Thyroid gland (tissue), 4 donors: ENCODE measurements around the gene STIM1. TPM values are rescaled to one million over a fixed set of nuclear protein-coding genes. Genes with fewer than 3 reads are reported as not detected.

Experiments
- DNase-seq, 2 donors: peaks; one replicate each; pipeline ENCODE4 v3.0.0-alpha.2; 2019
- H3K27ac ChIP-seq, 3 donors: fragments of 200-600 bp; sonication (generic); 1 replicate in 2 of 3; 2 replicates in 1 of 3; pipeline ENCODE4 v1.5.1; 2016 to 2019; ENCODE audit warnings: mild to moderate bottlenecking in 1 of 3, moderate library complexity in 1 of 3
- H3K27me3 ChIP-seq: fragments of 200-600 bp; sonication (generic); one replicate; pipeline ENCODE4 v1.5.1; 2019
- H3K36me3 ChIP-seq, 2 donors: fragments of 200-600 bp; sonication (generic); one replicate each; pipeline ENCODE4 v1.5.1; 2016 to 2019
- H3K4me1 ChIP-seq, 2 donors: fragments of 200-600 bp; sonication (generic); one replicate each; pipeline ENCODE4 v1.5.1; 2017 to 2019
- H3K4me3 ChIP-seq, 3 donors: fragments of 200-600 bp; sonication (generic); replicated peaks in 1 of 3; 1 replicate in 2 of 3; 2 replicates in 1 of 3; pipeline ENCODE4 v1.5.1; 2016; ENCODE audit warnings: mild to moderate bottlenecking in 1 of 3
- H3K9me3 ChIP-seq: fragments of 200-600 bp; sonication (generic); one replicate; pipeline ENCODE4 v1.5.1; 2017
- POLR2A ChIP-seq, 2 donors: fragments of 450-650 bp; IDR thresholded peaks; one replicate each; pipeline ENCODE4 v1.6.1; 2017; ENCODE audit warnings: antibody characterized with exemption in 2 of 2, mild to moderate bottlenecking in 2 of 2, moderate library complexity in 1 of 2
- WGBS, 2 donors: methylation state at CpG; one replicate each; pipeline ENCODE4 v1.1.5; 2017; 5-methylcytosine and 5-hydroxymethylcytosine counted together
- intact Hi-C: fragments of 100-400 bp; cut with DNase I; formaldehyde crosslinking; loops from one replicate; pipeline ENCODE4 v1.15.1; 2023
- total RNA-seq, 4 donors: library from RNA; depleted of rRNA; stranded (reverse); fragments of >200 nt; gene quantifications; one replicate each; pipeline ENCODE4 v1.2.3, GENCODE V29; 2016
- TF ChIP-seq, protein P1 (sequence below), 6 experiments: fragments of 200-600 bp in 3 of 6; fragments of 450-650 bp in 3 of 6; sonication (generic) in 3 of 6; IDR thresholded peaks; one replicate each; pipeline ENCODE4 v1.5.1; 2016 to 2019; ENCODE audit warnings: antibody characterized with exemption in 6 of 6, mild to moderate bottlenecking in 2 of 6, inconsistent platforms in 1 of 6, moderate library complexity in 1 of 6

The STIM1 gene
- total RNA-seq, 4 donors from 2014 or later, result 54.3 to 89.2 (median 71.0) TPM

DNA sequence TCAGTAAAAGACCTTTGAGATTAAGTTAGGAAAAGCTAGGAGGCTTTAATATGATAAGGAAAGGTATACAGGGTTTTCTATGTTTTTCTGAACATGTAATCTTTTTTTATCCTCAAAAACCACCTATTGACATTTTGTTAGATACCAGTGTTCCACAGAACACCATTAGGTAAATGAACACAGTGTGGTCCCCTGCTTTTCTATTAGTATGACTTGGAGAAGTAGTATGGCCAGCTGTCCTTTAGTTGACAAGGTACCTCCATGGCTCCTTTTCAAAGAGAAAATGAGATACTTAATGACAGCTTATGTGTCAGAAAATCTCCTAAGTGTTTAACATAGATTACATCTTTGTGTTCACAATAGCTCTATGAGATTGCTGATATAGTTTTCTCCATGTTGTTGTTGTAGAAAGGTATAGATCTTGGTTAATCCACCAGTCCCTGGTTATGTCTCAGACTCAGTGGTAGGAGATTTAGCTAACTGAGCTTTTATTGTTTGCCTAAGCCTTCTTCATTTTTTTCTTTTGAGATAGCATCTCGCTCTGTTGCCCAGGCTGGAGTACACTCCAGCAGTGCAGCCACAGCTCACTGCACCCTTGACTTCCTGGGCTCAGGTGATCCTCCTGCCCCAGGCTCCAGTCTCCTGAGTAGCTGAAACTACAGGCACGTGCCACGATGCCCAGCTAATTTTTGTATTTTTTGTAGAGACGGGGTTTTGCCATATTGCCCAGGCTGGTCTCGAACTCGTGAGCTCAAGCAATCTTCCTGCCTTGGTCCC is 46.0 kb downstream of the STIM1 start:
- H3K27me3 ChIP-seq, result no peaks in the 10 kb centered on the region
- 55 to 67% methylated on average over 6 of the region's 6 CpGs for WGBS, 2 donors
- no peak overlapping the region for H3K4me3 ChIP-seq
- H3K27ac ChIP-seq, result peak overlapping the region in 1 of 3 donors; percentile 40
- H3K9me3 ChIP-seq, result no peaks in the 10 kb centered on the region
- intact Hi-C loops, result no loop called here
- peaks cover 37 to 50% of the 10 kb centered on the region in 2 donors for H3K4me1 ChIP-seq
- H3K36me3 ChIP-seq, result no peaks in the 10 kb centered on the region
- TF ChIP-seq, protein P1, sequence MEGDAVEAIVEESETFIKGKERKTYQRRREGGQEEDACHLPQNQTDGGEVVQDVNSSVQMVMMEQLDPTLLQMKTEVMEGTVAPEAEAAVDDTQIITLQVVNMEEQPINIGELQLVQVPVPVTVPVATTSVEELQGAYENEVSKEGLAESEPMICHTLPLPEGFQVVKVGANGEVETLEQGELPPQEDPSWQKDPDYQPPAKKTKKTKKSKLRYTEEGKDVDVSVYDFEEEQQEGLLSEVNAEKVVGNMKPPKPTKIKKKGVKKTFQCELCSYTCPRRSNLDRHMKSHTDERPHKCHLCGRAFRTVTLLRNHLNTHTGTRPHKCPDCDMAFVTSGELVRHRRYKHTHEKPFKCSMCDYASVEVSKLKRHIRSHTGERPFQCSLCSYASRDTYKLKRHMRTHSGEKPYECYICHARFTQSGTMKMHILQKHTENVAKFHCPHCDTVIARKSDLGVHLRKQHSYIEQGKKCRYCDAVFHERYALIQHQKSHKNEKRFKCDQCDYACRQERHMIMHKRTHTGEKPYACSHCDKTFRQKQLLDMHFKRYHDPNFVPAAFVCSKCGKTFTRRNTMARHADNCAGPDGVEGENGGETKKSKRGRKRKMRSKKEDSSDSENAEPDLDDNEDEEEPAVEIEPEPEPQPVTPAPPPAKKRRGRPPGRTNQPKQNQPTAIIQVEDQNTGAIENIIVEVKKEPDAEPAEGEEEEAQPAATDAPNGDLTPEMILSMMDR (IDR thresholded peaks at IDR 0.05), result no peak
- no peak for TF ChIP-seq POLR2A (IDR thresholded peaks at IDR 0.05)
- peak; percentile 64 to 67 for DNase-seq

- H3K4me3 ChIP-seq, result no peak overlapping the region
- H3K4me1 ChIP-seq, result peaks cover 37 to 50% of the 10 kb centered on the region in 2 donors
- TF ChIP-seq, protein P1 (IDR thresholded peaks at IDR 0.05), result no peak
- no peak for TF ChIP-seq POLR2A (IDR thresholded peaks at IDR 0.05)
- DNase-seq, result no peak
- H3K27me3 ChIP-seq, result no peaks in the 10 kb centered on the region
- no peaks in the 10 kb centered on the region for H3K36me3 ChIP-seq
- intact Hi-C loops, result no loop called here
- 88 to 96% methylated on average over 7 of the region's 7 CpGs for WGBS, 2 donors
- H3K27ac ChIP-seq, result peak overlapping the region in 1 of 3 donors; percentile 2
- no peaks in the 10 kb centered on the region for H3K9me3 ChIP-seq
Observed at GRCh38 chr11:3902441-3902840, 47.0 kb downstream of the STIM1 start.

DNA sequence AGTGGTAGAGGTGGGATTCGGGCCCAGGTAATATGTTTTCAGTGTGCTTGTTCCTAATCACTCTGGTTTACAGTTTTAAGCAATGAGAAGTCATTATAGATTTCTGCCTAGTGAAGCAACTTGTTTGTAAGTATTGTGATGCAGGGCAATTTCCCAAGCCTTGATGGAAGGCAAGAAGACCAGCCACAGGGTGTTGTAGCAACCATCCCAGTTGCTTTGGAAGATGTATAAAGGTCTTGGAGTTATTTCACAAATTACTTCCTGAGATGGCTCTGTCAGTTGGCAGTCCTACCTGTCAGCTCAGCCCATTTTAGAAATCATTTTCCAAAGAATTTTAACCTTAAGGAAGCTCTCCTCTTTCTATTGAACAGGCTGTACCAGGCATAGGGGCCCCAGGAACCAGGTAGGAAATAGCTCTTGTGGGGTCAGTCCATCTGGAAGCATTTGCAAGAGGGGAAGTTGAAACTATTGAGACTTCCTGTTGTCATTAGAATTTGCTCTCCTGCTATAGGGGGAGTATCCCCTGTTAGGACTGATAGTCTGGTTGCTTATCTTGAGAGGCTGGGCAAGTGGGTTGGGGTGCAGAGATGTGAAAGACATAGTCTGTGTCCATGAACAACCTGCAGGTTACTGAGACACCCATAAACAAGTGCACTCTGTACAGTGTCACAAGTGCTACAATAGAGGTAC is 47.9 kb downstream of the STIM1 start:
- Histone ChIP-seq H3K4me1 (peaks cover 37 to 50% of the 10 kb centered on the region in 2 donors), H3K36me3 (no peaks in the 10 kb centered on the region), H3K27me3 (no peaks in the 10 kb centered on the region), H3K4me3 (no peak overlapping the region), H3K27ac (peak overlapping the region in 1 of 3 donors; percentile 55), H3K9me3 (no peaks in the 10 kb centered on the region)
- 89 to 93% methylated on average over 1 of the region's 1 CpG for WGBS, 2 donors
- intact Hi-C loops, result no loop called here
- no peak for DNase-seq
- TF ChIP-seq POLR2A (IDR thresholded peaks at IDR 0.05), result no peak
- TF ChIP-seq, protein P1 (IDR thresholded peaks at IDR 0.05), result no peak

GRCh38 chr11:3904228-3904627 is 48.8 kb downstream of the STIM1 start:
- TF ChIP-seq, protein P1 (IDR thresholded peaks at IDR 0.05), result no peak
- no peak for TF ChIP-seq POLR2A (IDR thresholded peaks at IDR 0.05)
- Histone ChIP-seq H3K9me3 (no peaks in the 10 kb centered on the region), H3K27ac (peak overlapping the region in 1 of 3 donors; percentile 55), H3K4me3 (no peak overlapping the region), H3K4me1 (peaks cover 37 to 50% of the 10 kb centered on the region in 2 donors), H3K36me3 (no peaks in the 10 kb centered on the region), H3K27me3 (no peaks in the 10 kb centered on the region)
- intact Hi-C loops, result no loop called here
- WGBS, 2 donors, result 78 to 88% methylated on average over 5 of the region's 5 CpGs
- DNase-seq, result no peak
